ENCODE measurements around the gene BTG2. TPM values are rescaled to one million over a fixed set of nuclear protein-coding genes. Genes with fewer than 3 reads are reported as not detected.

The BTG2 gene
- total RNA-seq, 1 donor from 2014 or later: 98.8 TPM

GRCh38 chr1:203320591-203321272, 15.4 kb downstream of the BTG2 start:
- Mint-ChIP-seq H3K27ac (peak overlapping the region; percentile 51), H3K27me3 (ENCODE audit: low read depth) (peaks cover 5% of the 10 kb centered on the region), H3K36me3 (ENCODE audit: low read depth) (peaks cover 4% of the 10 kb centered on the region), H3K4me3 (ENCODE audit: low read depth) (peak overlapping the region; percentile 1), H3K9me3 (no peaks in the 10 kb centered on the region), H3K4me1 (ENCODE audit: low read depth) (peaks cover 67% of the 10 kb centered on the region)
- intact Hi-C loops (cut with micrococcal nuclease): loop anchor here (1.0 to 10.0 kb wide), 3 partner anchors 14 to 474 kb away; partner anchors contain the start of genes LAX1, ZBED6 and ZC3H11A
- DNase-seq (ENCODE audit: low spot score): peak; percentile 67

GRCh38 chr1:203321273-203322052, 16.1 kb downstream of the BTG2 start:
- Mint-ChIP-seq H3K4me3 (ENCODE audit: low read depth) (no peak overlapping the region), H3K27ac (peak overlapping the region; percentile 51), H3K4me1 (ENCODE audit: low read depth) (peaks cover 73% of the 10 kb centered on the region), H3K36me3 (ENCODE audit: low read depth) (no peaks in the 10 kb centered on the region), H3K27me3 (ENCODE audit: low read depth) (peaks cover 5% of the 10 kb centered on the region), H3K9me3 (no peaks in the 10 kb centered on the region)
- DNase-seq (ENCODE audit: low spot score): no peak
- intact Hi-C loops (cut with micrococcal nuclease): loop anchor here (10.0 kb wide), 2 partner anchors 443 to 473 kb away; partner anchors contain the start of genes LAX1, ZBED6 and ZC3H11A

GRCh38 chr1:203322500-203323179, 17.3 kb downstream of the BTG2 start:
- no peak for DNase-seq (ENCODE audit: low spot score)
- Mint-ChIP-seq H3K27ac (no peak overlapping the region), H3K4me3 (ENCODE audit: low read depth) (no peak overlapping the region), H3K9me3 (no peaks in the 10 kb centered on the region), H3K36me3 (ENCODE audit: low read depth) (no peaks in the 10 kb centered on the region), H3K4me1 (ENCODE audit: low read depth) (peaks cover 79% of the 10 kb centered on the region), H3K27me3 (ENCODE audit: low read depth) (peaks cover 5% of the 10 kb centered on the region)
- intact Hi-C loops (cut with micrococcal nuclease): loop anchor here (10.0 kb wide), 2 partner anchors 442 to 472 kb away; partner anchors contain the start of genes LAX1, ZBED6 and ZC3H11A

GRCh38 chr1:203323587-203323986, 18.3 kb downstream of the BTG2 start:
- Mint-ChIP-seq H3K27me3 (ENCODE audit: low read depth) (peaks cover 3% of the 10 kb centered on the region), H3K36me3 (ENCODE audit: low read depth) (no peaks in the 10 kb centered on the region), H3K4me3 (ENCODE audit: low read depth) (no peak overlapping the region), H3K4me1 (ENCODE audit: low read depth) (peaks cover 86% of the 10 kb centered on the region), H3K9me3 (no peaks in the 10 kb centered on the region), H3K27ac (peak overlapping the region; percentile 9)
- DNase-seq (ENCODE audit: low spot score): no peak
- intact Hi-C loops (cut with micrococcal nuclease): loop anchor here (10.0 kb wide), 2 partner anchors 441 to 471 kb away; partner anchors contain the start of genes LAX1, ZBED6 and ZC3H11A

- DNase-seq (ENCODE audit: low spot score): no peak
- Mint-ChIP-seq H3K9me3 (no peaks in the 10 kb centered on the region), H3K4me3 (ENCODE audit: low read depth) (peak overlapping the region; percentile 33), H3K36me3 (ENCODE audit: low read depth) (no peaks in the 10 kb centered on the region), H3K4me1 (ENCODE audit: low read depth) (peaks cover 83% of the 10 kb centered on the region), H3K27me3 (ENCODE audit: low read depth) (no peaks in the 10 kb centered on the region), H3K27ac (peak overlapping the region; percentile 9)
- intact Hi-C loops (cut with micrococcal nuclease): loop anchor here (1.0 to 10.0 kb wide), 4 partner anchors 18 to 470 kb away; partner anchors contain the start of genes LAX1, ZBED6 and ZC3H11A
Observed at GRCh38 chr1:203324105-203325025, 19.0 kb downstream of the BTG2 start.

GRCh38 chr1:203325026-203325417, 19.7 kb downstream of the BTG2 start:
- H3K27me3 Mint-ChIP-seq (ENCODE audit: low read depth): no peaks in the 10 kb centered on the region
- no peaks in the 10 kb centered on the region for H3K9me3 Mint-ChIP-seq
- peak overlapping the region; percentile 28 for H3K4me3 Mint-ChIP-seq (ENCODE audit: low read depth)
- no peaks in the 10 kb centered on the region for H3K36me3 Mint-ChIP-seq (ENCODE audit: low read depth)
- H3K4me1 Mint-ChIP-seq (ENCODE audit: low read depth): peaks cover 79% of the 10 kb centered on the region
- intact Hi-C loops (cut with micrococcal nuclease): loop anchor here (1.0 to 10.0 kb wide), 4 partner anchors 19 to 470 kb away; partner anchors contain the start of genes LAX1, ZBED6 and ZC3H11A
- peak; percentile 52 for DNase-seq (ENCODE audit: low spot score)
- peak overlapping the region; percentile 39 for H3K27ac Mint-ChIP-seq

- Mint-ChIP-seq H3K27ac (peak overlapping the region; percentile 39), H3K36me3 (ENCODE audit: low read depth) (no peaks in the 10 kb centered on the region), H3K4me1 (ENCODE audit: low read depth) (peaks cover 74% of the 10 kb centered on the region), H3K9me3 (no peaks in the 10 kb centered on the region), H3K27me3 (ENCODE audit: low read depth) (no peaks in the 10 kb centered on the region), H3K4me3 (ENCODE audit: low read depth) (peak overlapping the region; percentile 28)
- DNase-seq (ENCODE audit: low spot score): no peak
- intact Hi-C loops (cut with micrococcal nuclease): loop anchor here (1.0 to 10.0 kb wide), 5 partner anchors 19 to 469 kb away; partner anchors contain the start of genes LAX1, ZBED6 and ZC3H11A
Observed at GRCh38 chr1:203325418-203326091, 20.2 kb downstream of the BTG2 start.

GRCh38 chr1:203326830-203327683, 21.7 kb downstream of the BTG2 start:
- Mint-ChIP-seq H3K36me3 (ENCODE audit: low read depth) (no peaks in the 10 kb centered on the region), H3K4me3 (ENCODE audit: low read depth) (peak overlapping the region; percentile 78), H3K9me3 (no peaks in the 10 kb centered on the region), H3K27ac (peak overlapping the region; percentile 96), H3K4me1 (ENCODE audit: low read depth) (peaks cover 62% of the 10 kb centered on the region), H3K27me3 (ENCODE audit: low read depth) (no peaks in the 10 kb centered on the region)
- intact Hi-C loops (cut with micrococcal nuclease): loop anchor here (1.0 to 10.0 kb wide), 5 partner anchors 38 to 468 kb away; partner anchors contain the start of genes LAX1, ZBED6 and ZC3H11A
- DNase-seq (ENCODE audit: low spot score): peak; percentile 93

- Mint-ChIP-seq H3K4me3 (ENCODE audit: low read depth) (peak overlapping the region; percentile 78), H3K9me3 (no peaks in the 10 kb centered on the region), H3K4me1 (ENCODE audit: low read depth) (peaks cover 54% of the 10 kb centered on the region), H3K27me3 (ENCODE audit: low read depth) (no peaks in the 10 kb centered on the region), H3K36me3 (ENCODE audit: low read depth) (no peaks in the 10 kb centered on the region), H3K27ac (peak overlapping the region; percentile 96)
- intact Hi-C loops (cut with micrococcal nuclease): loop anchor here (1.0 to 10.0 kb wide), 6 partner anchors 12 to 467 kb away; partner anchors contain the start of genes LAX1, ZBED6 and ZC3H11A
- peak; percentile 73 for DNase-seq (ENCODE audit: low spot score)
Observed at GRCh38 chr1:203327684-203328457, 22.6 kb downstream of the BTG2 start.

- no peak overlapping the region for H3K4me3 Mint-ChIP-seq (ENCODE audit: low read depth)
Observed at GRCh38 chr1:203328714-203329122, 23.4 kb downstream of the BTG2 start.

More at GRCh38 chr1:203328714-203329122, 23.4 kb downstream of the BTG2 start:
- Mint-ChIP-seq H3K27ac (peak overlapping the region; percentile 28), H3K36me3 (ENCODE audit: low read depth) (no peaks in the 10 kb centered on the region), H3K4me1 (ENCODE audit: low read depth) (peaks cover 46% of the 10 kb centered on the region), H3K27me3 (ENCODE audit: low read depth) (no peaks in the 10 kb centered on the region), H3K9me3 (no peaks in the 10 kb centered on the region)
- intact Hi-C loops (cut with micrococcal nuclease): loop anchor here (1.0 to 10.0 kb wide), 3 partner anchors 12 to 466 kb away; partner anchors contain the start of genes LAX1, ZBED6 and ZC3H11A
- no peak for DNase-seq (ENCODE audit: low spot score)

Data from activated T-helper 2 cell treated with anti-CD3 and anti-CD28 coated beads, Interferon-gamma antibody, Interleukin-2, Interleukin-4, amounts not matched to agents 10 μg/mL and 5 μg/mL and 100 μg/mL, durations not matched to agents 14 hours and 24 hours and 36 hours (primary cell).